ENCODE results near the gene FAM43A. TPM values are rescaled to one million over a fixed set of nuclear protein-coding genes. Genes with fewer than 3 reads are reported as not detected.

FAM43A gene
- total and polyA plus RNA-seq, 2 of the 8 experiments (the other 6 are each of a cell fraction or from before 2014, with no cell fraction given): 2.3 to 2.6 TPM

DNA sequence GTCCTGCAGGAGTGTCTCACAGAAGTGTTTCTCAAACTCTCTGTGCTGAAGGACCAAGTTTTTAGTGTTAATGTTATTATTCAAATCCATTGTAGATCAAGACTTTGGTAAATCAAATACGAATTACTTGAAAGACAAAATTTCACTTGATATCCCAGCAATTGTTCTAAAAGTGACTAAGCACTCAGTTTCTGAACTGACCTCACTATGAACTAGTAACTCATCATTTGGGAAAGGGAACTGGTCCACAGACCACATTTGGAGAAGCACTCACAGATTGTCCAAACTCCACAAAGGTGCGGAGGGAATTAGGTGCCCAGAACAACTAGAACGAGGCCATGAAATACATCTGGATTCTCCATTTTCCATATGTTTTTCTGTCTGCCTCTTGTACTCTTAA lies 25.6 kb downstream of the FAM43A start:
- Histone ChIP-seq H3K4me2 (ENCODE audit: insufficient read depth in 1 of 2, low read depth in 2 of 2, low read length in 2 of 2) (no peak overlapping the region), H3K4me1 (replicated peaks in 1 of 4; ENCODE audit: control insufficient read depth in 3 of 4, insufficient read depth in 4 of 4, low read length in 3 of 4) (peaks cover 5 to 9% (median 7%) of the 10 kb centered on the region in 4 experiments; a peak in 6 of 7 replicates), H2BK120ac (replicated peaks; ENCODE audit: low read depth, low read length) (no peak overlapping the region)
- no peak for TF ChIP-seq SP1 (IDR thresholded peaks at IDR 0.05; ENCODE audit: low read depth, low read length)

More for the DNA sequence above, 25.6 kb downstream of the FAM43A start:
- Histone ChIP-seq H2BK20ac (ENCODE audit: low read length) (no peak overlapping the region), H4K20me1 (replicated peaks in 1 of 2; ENCODE audit: control insufficient read depth in 1 of 2, insufficient read depth in 2 of 2, low read length in 2 of 2) (no peaks in the 10 kb centered on the region), H3K27ac (ENCODE audit: low read depth, low read length) (no peak overlapping the region), H3K14ac (ENCODE audit: insufficient read length) (no peak overlapping the region), H3K4ac (replicated peaks; ENCODE audit: insufficient read length, low read depth, low read length) (no peak overlapping the region), H4K91ac (replicated peaks; ENCODE audit: insufficient read length, low read length) (no peak overlapping the region), H3K79me1 (ENCODE audit: low read depth, low read length) (no peaks in the 10 kb centered on the region), H3K9ac (replicated peaks in 1 of 4; ENCODE audit: extremely low read depth in 1 of 4, low read depth in 3 of 4, low read length in 3 of 4) (no peak overlapping the region), H3K56ac (replicated peaks; ENCODE audit: insufficient read length, low read depth, low read length) (no peak overlapping the region), H4K8ac (ENCODE audit: extremely low read depth, insufficient read depth, low read length) (no peak overlapping the region), H3K9me3 (ENCODE audit: insufficient read depth in 2 of 2, low read depth in 1 of 2, low read length in 1 of 2) (no peaks in the 10 kb centered on the region), H2BK5ac (ENCODE audit: low read depth, low read length) (no peak overlapping the region), H3K27me3 (replicated peaks in 1 of 4; ENCODE audit: control insufficient read depth in 3 of 4, extremely low read depth in 1 of 4, insufficient read depth in 3 of 4, low read length in 3 of 4) (no peaks in the 10 kb centered on the region), H4K5ac (ENCODE audit: insufficient read length, low read depth, low read length) (no peak overlapping the region), H3K36me3 (ENCODE audit: control insufficient read depth in 2 of 4, insufficient read depth in 4 of 4, low read length in 3 of 4) (no peaks in the 10 kb centered on the region), H2BK15ac (ENCODE audit: low read length) (no peak overlapping the region), H3K23me2 (ENCODE audit: low read depth, low read length) (peaks cover 1% of the 10 kb centered on the region; the same call in 1 of the 2 replicates), H3K23ac (ENCODE audit: insufficient read length) (no peak overlapping the region), H3K79me2 (ENCODE audit: control insufficient read depth in 1 of 2, insufficient read depth in 2 of 2, low read length in 2 of 2) (no peaks in the 10 kb centered on the region), H3K4me3 (ENCODE audit: extremely low read depth in 1 of 4, insufficient read depth in 2 of 4, low read depth in 3 of 4, low read length in 4 of 4) (no peak overlapping the region), H2BK12ac (ENCODE audit: low read depth, low read length) (no peak overlapping the region), H2AK5ac (ENCODE audit: low read depth, low read length) (no peak overlapping the region), H2AFZ (ENCODE audit: low read length) (no peak overlapping the region), H3K18ac (ENCODE audit: extremely low read depth, low read length) (no peak overlapping the region)
- no peak for FAIRE-seq
- ChIA-PET CTCF (ENCODE audit: partially characterized antibody) (no interaction called here), POLR2A (ENCODE audit: partially characterized antibody) (no interaction called here)
- DNase-seq (ENCODE audit: low read depth in 1 of 2, low spot score in 2 of 2): no peak
- WGBS, 2 experiments (ENCODE audit: extremely low coverage in 1 of 2, insufficient coverage in 1 of 2, insufficient read length in 1 of 2, insufficient replicate concordance in 2 of 2, low coverage in 1 of 2, low lambda C conversion rate in 2 of 2, missing lambda C conversion rate in 1 of 2): 84% methylated on average over 3 of the region's 3 CpGs; no CpG with 5 or more reads in 1 of the 2 experiments
